Left cardiac atrium (tissue), 4 donors: ENCODE measurements around the gene CATSPERE. TPM values are rescaled to one million over a fixed set of nuclear protein-coding genes. Genes with fewer than 3 reads are reported as not detected.

ENCODE experiments used
- ATAC-seq, 2 donors: fragments of 200-7000 bp; cut with Tn5 transposase; one replicate each; pipeline ENCODE4 v1.9.1; 2020; ENCODE audit warnings: mild to moderate bottlenecking in 2 of 2, moderate library complexity in 2 of 2
- DNase-seq: peaks from one replicate; pipeline ENCODE4 v3.0.0-alpha.2; 2020
- intact Hi-C, 2 donors: fragments of 100-400 bp; cut with DNase I; formaldehyde crosslinking; loops; one replicate each; pipeline versions ENCODE4 v1.14.1 to v1.15.1; 2022 to 2023
- long read RNA-seq: library from polyadenylated mRNA; unstranded; transcript quantifications from one replicate; pipeline ENCODE4 v2.0.0, GENCODE V29; 2021
- total RNA-seq, 2 donors: library from RNA; stranded (reverse); fragmentation: NEBNext Ultra II Directional; extraction: Animal tissue kit (Norgen Biotek cat#: 25700); gene quantifications; one replicate each; pipeline ENCODE4 v1.2.1, GENCODE V29; 2021
- donor health status: DM: no; HTN: yes; CAD: no.
- donor health status: DM: no; HTN: yes; CAD: no; lungs with severe emphysema.
- donor health status: DM: yes; HTN: yes; CAD: no.
- donor health status: Dilated cardiomyopathy.

The CATSPERE gene
- under 1 TPM; 0.59 to 0.71 TPM for total RNA-seq
- long read RNA-seq: 0 reads

GRCh38 chr1:244461245-244462071, at the start of gene CATSPERE:
Gene CATSPERE, plus strand, starts transcription at chr1:244461273. Its CDS starts 157 bp downstream, at chr1:244461430.
- intact Hi-C loops: no loop called here
- ATAC-seq (peak; percentile 99), DNase-seq (peak; percentile 92)

GRCh38 chr1:244412176-244412575, 48.9 kb upstream of the CATSPERE start:
- ATAC-seq: no peak
- intact Hi-C loops: no loop called here
- no peak for DNase-seq

- ATAC-seq (no peak), DNase-seq (no peak)
- intact Hi-C loops: no loop called here
Measured at GRCh38 chr1:244413736-244414135, 47.3 kb upstream of the CATSPERE start.

GRCh38 chr1:244414543-244414942, 46.5 kb upstream of the CATSPERE start:
- no peak for ATAC-seq
- intact Hi-C loops: no loop called here

GRCh38 chr1:244419024-244419423, 42.0 kb upstream of the CATSPERE start:
- no peak for ATAC-seq
- intact Hi-C loops: no loop called here
- no peak for DNase-seq

More at GRCh38 chr1:244414543-244414942, 46.5 kb upstream of the CATSPERE start:
- DNase-seq: no peak

GRCh38 chr1:244422174-244422573, 38.9 kb upstream of the CATSPERE start:
- ATAC-seq: no peak
- intact Hi-C loops: no loop called here
- no peak for DNase-seq

GRCh38 chr1:244424649-244425334, 36.3 kb upstream of the CATSPERE start:
- DNase-seq (no peak), ATAC-seq (peak; percentile 49 to 57)

GRCh38 chr1:244427647-244428046, 33.4 kb upstream of the CATSPERE start:
- ATAC-seq (no peak), DNase-seq (no peak)
- intact Hi-C loops: no loop called here

More at GRCh38 chr1:244424649-244425334, 36.3 kb upstream of the CATSPERE start:
- intact Hi-C loops: no loop called here

- no peak for DNase-seq
- intact Hi-C loops: no loop called here
- no peak for ATAC-seq
Measured at GRCh38 chr1:244429818-244430217, 31.3 kb upstream of the CATSPERE start.

GRCh38 chr1:244431166-244431565, 29.9 kb upstream of the CATSPERE start:
- ATAC-seq (no peak), DNase-seq (no peak)
- intact Hi-C loops: no loop called here

GRCh38 chr1:244435562-244436205, 25.4 kb upstream of the CATSPERE start:
- intact Hi-C loops: no loop called here
- no peak for DNase-seq
- ATAC-seq: peak in 1 of 2 donors; percentile 36

GRCh38 chr1:244436336-244437085, 24.6 kb upstream of the CATSPERE start:
- intact Hi-C loops: no loop called here
- ATAC-seq (no peak), DNase-seq (no peak)

- no peak for DNase-seq
- intact Hi-C loops: no loop called here
- peak in 1 of 2 donors; percentile 38 for ATAC-seq
Measured at GRCh38 chr1:244437086-244437468, 24.0 kb upstream of the CATSPERE start.

GRCh38 chr1:244439391-244440032, 21.6 kb upstream of the CATSPERE start:
- DNase-seq: no peak
- intact Hi-C loops: no loop called here
- peak in 1 of 2 donors; percentile 47 for ATAC-seq

- DNase-seq: no peak
- intact Hi-C loops: no loop called here
- no peak for ATAC-seq
Measured at GRCh38 chr1:244442850-244443249, 18.2 kb upstream of the CATSPERE start.

- DNase-seq (no peak), ATAC-seq (no peak)
- intact Hi-C loops: no loop called here
Measured at GRCh38 chr1:244444854-244445253, 16.2 kb upstream of the CATSPERE start.

GRCh38 chr1:244445320-244446181, 15.5 kb upstream of the CATSPERE start:
- DNase-seq: no peak
- intact Hi-C loops: no loop called here
- ATAC-seq: no peak

GRCh38 chr1:244447024-244447423, 14.0 kb upstream of the CATSPERE start:
- DNase-seq: no peak
- intact Hi-C loops: no loop called here

More at GRCh38 chr1:244447024-244447423, 14.0 kb upstream of the CATSPERE start:
- no peak for ATAC-seq
